NCI-H1436 (cell line): ENCODE results near the gene ZNF132.
"Not testable (repeated sequence)": the region's sequence is repeated elsewhere in the genome, so short reads cannot be mapped to it uniquely, and the experiment has no call there.

Source experiments
- DNase-seq: peaks from one replicate; lab custom pipeline; 2025; lab: John Stamatoyannopoulos, UW

Gene ZNF132

GRCh38 chr19:58439576-58440554 lies at the start of gene ZNF132:
Gene ZNF132, minus strand, starts transcription at chr19:58440153. Its CDS starts 332 bp downstream, at chr19:58439821.
- peak; percentile 100 for DNase-seq

- not testable (repeated sequence) for DNase-seq
Measured at GRCh38 chr19:58484349-58484748, 44.4 kb upstream of the ZNF132 start.

DNA sequence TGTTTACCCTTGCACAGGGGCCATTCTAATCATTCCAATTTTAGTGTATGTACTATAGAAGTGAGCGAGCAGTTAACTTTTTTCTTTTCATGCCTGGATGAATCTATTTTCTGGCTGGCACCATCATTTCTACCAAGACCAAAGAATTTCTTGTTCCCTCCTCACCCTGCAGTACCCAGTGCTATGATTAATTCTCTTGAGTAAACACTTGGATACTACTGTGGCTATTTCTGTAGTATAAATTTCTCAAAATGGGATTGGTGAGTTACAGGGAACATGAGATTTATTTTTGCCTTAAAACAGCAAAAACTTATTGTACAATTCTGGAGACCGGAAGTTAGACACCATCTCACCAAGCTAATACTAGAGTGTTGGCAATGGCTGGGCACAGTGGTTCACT lies 43.8 kb upstream of the ZNF132 start:
- DNase-seq, result no peak

GRCh38 chr19:58482372-58482771 lies 42.4 kb upstream of the ZNF132 start:
- no peak for DNase-seq

- no peak for DNase-seq
Measured at GRCh38 chr19:58480831-58481230, 40.9 kb upstream of the ZNF132 start.

DNA sequence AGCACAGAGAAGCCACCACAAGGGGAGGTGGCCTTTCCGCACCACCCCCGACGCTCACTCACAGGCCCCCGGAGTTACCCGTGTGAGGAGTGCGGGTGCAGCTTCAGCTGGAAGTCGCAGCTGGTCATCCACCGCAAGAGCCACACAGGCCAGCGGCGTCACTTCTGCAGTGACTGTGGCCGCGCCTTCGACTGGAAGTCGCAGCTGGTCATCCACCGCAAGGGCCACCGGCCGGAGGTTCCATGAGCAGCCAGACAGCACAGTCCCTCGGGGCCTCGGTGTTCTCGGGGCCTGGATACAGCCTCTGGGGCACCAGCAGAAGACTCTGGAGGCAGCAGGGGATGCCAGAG lies 40.5 kb upstream of the ZNF132 start:
- DNase-seq, result no peak

GRCh38 chr19:58479736-58480480 lies 40.0 kb upstream of the ZNF132 start:
- no peak for DNase-seq

- DNase-seq, result no peak
Measured at GRCh38 chr19:58479303-58479702, 39.4 kb upstream of the ZNF132 start.

DNA sequence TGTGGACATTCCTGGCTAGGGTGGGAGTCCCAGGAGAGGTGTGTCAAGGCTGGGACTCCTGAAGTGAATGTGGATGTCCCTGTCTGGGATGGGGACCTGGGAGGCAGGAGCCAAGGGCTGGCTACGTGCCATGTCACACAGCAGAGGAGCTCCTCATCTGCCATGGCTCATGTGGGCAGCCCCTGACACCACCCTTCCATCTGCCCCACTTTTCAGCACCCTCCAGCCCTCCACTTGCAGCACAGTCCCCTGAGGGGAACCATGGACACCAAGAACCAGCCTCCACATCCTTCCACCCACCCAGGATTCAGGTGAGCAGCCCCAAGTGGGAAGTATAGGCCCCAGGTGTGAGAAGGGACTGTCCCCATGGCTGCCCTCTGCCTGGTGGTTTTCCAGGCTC lies 37.9 kb upstream of the ZNF132 start:
- no peak for DNase-seq

DNA sequence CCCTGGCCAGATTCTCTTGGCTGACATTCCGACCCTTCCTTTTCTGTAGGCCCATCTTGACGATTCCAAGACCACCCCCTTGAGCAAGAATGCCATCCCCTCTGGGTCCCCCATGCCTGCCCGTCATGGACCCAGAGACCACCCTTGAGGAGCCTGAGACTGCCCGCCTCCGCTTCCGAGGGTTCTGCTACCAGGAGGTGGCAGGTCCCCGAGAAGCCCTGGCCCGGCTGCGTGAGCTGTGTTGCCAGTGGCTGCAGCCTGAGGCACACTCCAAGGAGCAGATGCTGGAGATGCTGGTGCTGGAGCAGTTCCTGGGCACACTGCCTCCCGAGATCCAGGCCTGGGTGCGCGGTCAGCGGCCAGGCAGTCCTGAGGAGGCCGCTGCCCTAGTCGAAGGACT lies 37.2 kb upstream of the ZNF132 start:
- no peak for DNase-seq

GRCh38 chr19:58476498-58477015 lies 36.6 kb upstream of the ZNF132 start:
- peak; percentile 12 for DNase-seq

DNA sequence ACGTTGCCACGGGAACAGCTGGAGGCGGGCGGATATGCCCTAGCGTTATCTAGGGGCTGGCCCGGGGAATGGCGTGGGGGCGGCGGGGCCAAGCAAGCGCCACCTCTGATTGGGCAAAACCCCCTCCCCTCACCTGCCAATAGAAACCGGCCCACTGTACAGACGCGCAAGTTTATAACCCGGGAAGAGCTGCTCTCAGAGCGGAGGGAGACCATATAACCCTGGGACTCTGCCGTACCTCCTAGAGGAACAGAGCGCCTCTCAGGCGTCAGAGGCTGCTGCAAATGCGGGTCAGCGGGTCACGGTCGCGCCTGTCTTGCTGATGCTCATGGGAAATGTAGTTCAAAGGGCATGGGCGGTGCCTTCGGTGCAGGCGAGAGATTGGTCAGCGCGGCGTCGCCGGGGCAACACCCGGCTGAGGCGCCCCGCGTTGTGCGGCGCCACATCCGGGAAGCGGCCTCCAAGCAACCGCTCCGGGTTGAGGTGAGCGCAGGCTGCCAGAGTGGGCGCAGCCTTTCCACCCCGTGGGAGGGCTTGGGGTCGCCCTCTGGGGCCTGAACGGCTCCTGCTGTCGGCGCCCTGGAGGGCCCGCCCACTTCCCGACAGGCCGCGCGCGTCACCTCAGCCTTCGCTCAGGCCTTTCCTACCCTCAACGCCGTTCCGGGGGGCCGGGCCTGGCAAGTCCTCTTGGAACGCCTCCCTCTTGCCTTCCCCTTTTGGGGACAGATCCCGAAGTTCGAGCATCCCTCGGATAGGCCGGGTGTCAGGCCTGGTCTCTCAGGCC lies 36.0 kb upstream of the ZNF132 start, which contains the start of gene ZNF446:
ZNF446 (plus strand) TSS at position 639 of the 784 bp plus-strand sequence. CDS start 867 bp downstream, outside the sequence.
- DNase-seq, result peak; percentile 98

- no peak for DNase-seq
Measured at GRCh38 chr19:58474997-58475713, 35.2 kb upstream of the ZNF132 start.

GRCh38 chr19:58474291-58474996 lies 34.5 kb upstream of the ZNF132 start:
- DNase-seq, result no peak

- no peak for DNase-seq
Measured at GRCh38 chr19:58473775-58474174, 33.8 kb upstream of the ZNF132 start.

DNA sequence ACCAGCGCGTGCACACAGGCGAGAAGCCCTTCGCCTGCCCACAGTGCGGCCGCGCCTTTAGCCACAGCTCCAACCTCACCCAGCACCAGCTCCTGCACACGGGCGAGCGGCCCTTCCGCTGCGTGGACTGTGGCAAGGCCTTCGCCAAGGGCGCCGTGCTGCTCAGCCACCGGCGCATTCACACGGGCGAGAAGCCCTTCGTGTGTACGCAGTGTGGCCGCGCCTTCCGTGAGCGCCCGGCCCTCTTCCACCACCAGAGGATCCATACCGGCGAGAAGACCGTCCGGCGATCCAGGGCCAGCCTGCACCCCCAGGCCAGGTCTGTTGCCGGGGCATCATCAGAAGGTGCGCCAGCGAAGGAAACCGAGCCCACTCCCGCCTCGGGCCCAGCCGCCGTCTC lies 31.8 kb upstream of the ZNF132 start:
- DNase-seq, result no peak

DNA sequence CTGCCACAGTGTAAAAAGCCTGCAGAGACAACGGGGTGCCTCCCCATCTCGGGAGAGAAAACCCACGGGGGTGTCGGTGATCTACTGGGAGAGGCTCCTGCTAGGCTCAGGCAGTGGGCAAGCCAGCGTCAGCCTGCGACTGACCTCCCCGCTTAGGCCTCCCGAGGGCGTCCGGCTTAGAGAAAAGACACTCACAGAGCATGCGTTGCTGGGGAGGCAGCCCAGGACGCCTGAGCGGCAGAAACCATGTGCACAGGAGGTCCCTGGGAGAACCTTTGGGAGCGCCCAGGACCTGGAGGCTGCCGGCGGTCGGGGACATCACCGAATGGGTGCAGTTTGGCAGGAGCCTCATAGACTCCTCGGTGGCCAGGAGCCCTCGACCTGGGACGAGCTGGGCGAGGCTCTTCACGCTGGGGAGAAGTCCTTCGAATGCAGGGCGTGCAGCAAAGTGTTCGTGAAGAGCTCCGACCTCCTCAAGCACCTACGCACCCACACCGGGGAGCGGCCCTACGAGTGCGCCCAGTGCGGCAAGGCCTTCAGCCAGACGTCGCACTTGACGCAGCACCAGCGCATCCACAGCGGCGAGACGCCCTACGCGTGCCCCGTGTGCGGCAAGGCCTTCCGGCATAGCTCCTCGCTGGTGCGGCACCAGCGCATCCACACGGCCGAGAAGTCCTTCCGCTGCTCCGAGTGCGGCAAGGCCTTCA lies 31.0 kb upstream of the ZNF132 start:
- not testable (repeated sequence) for DNase-seq

DNA sequence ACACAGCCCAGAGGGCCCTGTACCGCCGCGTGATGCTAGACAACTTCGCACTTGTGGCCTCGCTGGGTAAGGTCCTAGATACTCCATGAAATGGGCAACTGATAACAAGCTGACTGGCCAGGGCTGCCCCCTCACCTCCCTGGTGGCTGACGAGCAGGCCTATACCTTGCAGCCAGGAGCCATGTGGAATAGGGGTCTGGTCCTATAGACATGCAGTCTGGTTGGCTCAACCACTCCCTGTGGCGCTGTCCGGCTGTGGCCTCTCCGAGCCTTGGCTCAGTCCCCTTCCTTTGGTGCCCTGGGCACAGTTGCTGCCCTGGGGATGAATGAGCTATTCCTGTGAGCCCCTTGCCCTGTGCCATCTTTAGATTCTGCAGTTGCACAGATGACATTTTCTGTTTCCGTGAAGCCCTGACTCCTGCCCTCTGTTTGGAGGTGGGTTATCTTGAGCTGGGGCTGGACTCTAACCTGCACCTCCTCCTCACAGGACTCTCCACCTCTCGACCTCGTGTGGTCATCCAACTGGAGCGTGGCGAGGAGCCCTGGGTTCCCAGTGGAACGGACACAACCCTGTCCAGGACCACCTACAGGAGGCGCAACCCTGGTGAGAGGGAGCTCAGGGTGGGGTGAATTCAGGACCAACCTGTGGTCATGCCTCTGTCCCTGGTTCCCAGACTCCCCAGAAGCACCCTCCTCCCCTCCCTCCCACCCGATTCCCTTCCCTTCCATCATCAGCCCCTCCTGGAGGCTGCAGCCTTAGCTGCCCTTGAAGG lies 29.5 kb upstream of the ZNF132 start:
- DNase-seq, result no peak

DNA sequence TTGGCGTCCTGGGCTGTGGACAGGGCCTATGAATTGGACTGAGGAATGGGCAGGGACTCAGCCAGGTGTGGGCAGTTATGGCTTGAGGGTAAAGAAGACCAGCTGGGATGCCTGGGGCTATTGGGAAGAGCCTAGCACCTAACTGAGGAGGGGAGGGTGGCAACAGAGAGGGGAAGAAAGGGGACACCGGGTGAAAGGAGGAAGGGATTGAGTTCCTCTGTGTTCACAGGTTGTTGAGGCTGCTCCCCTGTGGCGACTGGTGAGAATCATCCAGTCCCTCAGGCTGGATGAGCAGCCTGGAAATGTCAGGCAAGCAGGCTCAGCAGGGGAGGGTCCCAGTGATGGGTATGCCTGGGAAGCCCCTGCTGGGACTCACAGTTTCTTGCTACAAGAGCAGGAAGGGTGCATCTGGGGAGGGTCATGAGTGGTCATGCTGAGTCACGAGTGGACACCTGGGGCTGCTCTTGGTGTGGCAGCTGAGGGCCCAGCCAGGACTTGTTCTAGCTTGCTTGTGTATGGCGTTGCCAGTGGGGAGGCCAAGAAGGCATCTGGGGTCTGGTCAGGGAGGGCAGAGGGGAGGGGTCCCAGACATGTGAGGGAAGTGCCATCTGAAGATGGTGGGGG lies 28.4 kb upstream of the ZNF132 start:
- DNase-seq, result no peak
